Skeletal muscle tissue (tissue), 4 donors: ENCODE results near the gene OTOP1. TPM values are rescaled to one million over a fixed set of nuclear protein-coding genes. Genes with fewer than 3 reads are reported as not detected.
"Not testable (repeated sequence)": the region's sequence is repeated elsewhere in the genome, so short reads cannot be mapped to it uniquely, and the experiment has no call there.

Experiments
- H3K27ac ChIP-seq: one replicate; pipeline ENCODE4 v1.7.0; 2013; ENCODE audit warnings: mild to moderate bottlenecking, low read depth, low read length, inconsistent platforms
- H3K27me3 ChIP-seq, 3 donors: one replicate each; pipeline ENCODE4 v1.7.0; 2013; ENCODE audit warnings: low read length in 3 of 3; ENCODE audit not compliant: control insufficient read depth in 3 of 3, insufficient read depth in 3 of 3
- H3K36me3 ChIP-seq, 3 donors: one replicate each; pipeline ENCODE4 v1.7.0; 2013; ENCODE audit warnings: low read length in 3 of 3; ENCODE audit not compliant: control insufficient read depth in 3 of 3, insufficient read depth in 3 of 3
- H3K4me1 ChIP-seq, 3 donors: one replicate each; pipeline ENCODE4 v1.7.0; 2013; ENCODE audit warnings: low read length in 3 of 3, mild to moderate bottlenecking in 3 of 3; ENCODE audit not compliant: control insufficient read depth in 3 of 3, insufficient read depth in 3 of 3
- H3K4me3 ChIP-seq, 3 donors: one replicate each; pipeline ENCODE4 v1.7.0; 2013; ENCODE audit warnings: low read length in 3 of 3
- H3K9ac ChIP-seq, 3 donors: one replicate each; pipeline ENCODE4 v1.7.0; 2013; ENCODE audit warnings: low read length in 3 of 3, mild to moderate bottlenecking in 3 of 3, moderate library complexity in 2 of 3, low read depth in 1 of 3
- H3K9me3 ChIP-seq, 3 donors: one replicate each; pipeline ENCODE4 v1.7.0; 2013; ENCODE audit warnings: low read length in 3 of 3; ENCODE audit not compliant: control insufficient read depth in 3 of 3
- total RNA-seq: library from RNA; depleted of rRNA; stranded (reverse); fragments of >200 nt; gene quantifications from one replicate; pipeline ENCODE4 v1.2.3, GENCODE V29; 2014
- donor health status: Osteomylitis.

The OTOP1 gene
- total RNA-seq, 1 donor from 2014 or later: not detected

DNA sequence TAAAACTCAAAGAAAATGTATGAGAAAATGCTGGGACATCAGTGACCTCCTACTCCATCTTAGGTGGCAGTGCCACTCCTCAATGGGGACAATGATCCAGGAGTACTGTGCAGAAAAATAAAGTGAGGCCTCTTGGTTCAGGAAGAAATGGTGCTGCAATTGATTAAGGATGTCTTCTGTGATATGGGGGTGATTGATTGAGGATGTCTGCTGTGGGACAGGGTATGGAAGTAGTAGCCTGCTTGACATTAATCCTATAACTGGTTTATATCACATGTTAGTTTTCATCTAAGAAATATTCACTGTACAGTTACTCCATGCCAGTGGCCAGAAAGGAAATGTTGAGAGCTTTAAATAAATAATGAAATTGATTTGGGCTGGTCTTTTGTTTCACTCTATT is 20.5 kb downstream of the OTOP1 start:
- Histone ChIP-seq H3K9me3 (no peaks in the 10 kb centered on the region), H3K36me3 (no peaks in the 10 kb centered on the region), H3K9ac (no peak overlapping the region), H3K27ac (no peak overlapping the region), H3K4me1 (no peaks in the 10 kb centered on the region), H3K27me3 (peaks cover 2 to 11% (median 8%) of the 10 kb centered on the region in 3 donors), H3K4me3 (no peak overlapping the region)

DNA sequence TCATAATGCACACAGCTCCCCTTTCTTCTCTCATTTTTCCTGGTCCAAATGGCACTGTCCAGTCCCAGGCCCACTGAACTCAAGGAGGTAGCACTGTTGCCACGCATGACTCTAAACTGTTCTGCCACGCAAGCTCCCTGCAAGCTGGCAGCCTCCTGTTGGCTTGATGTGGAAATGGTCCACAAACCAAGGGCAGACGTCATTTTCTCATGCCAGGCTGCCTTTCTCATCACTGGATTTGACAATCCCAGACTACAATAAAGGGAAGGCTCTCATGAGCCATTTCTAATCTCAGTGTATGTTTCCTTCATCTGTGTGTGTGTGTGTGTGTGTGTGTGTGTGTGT is 22.4 kb downstream of the OTOP1 start:
- Histone ChIP-seq H3K36me3 (no peaks in the 10 kb centered on the region), H3K27ac (no peak overlapping the region), H3K9me3 (no peaks in the 10 kb centered on the region), H3K4me3 (no peak overlapping the region), H3K9ac (no peak overlapping the region), H3K27me3 (peaks cover 2 to 8% (median 7%) of the 10 kb centered on the region in 3 donors), H3K4me1 (no peaks in the 10 kb centered on the region)

DNA sequence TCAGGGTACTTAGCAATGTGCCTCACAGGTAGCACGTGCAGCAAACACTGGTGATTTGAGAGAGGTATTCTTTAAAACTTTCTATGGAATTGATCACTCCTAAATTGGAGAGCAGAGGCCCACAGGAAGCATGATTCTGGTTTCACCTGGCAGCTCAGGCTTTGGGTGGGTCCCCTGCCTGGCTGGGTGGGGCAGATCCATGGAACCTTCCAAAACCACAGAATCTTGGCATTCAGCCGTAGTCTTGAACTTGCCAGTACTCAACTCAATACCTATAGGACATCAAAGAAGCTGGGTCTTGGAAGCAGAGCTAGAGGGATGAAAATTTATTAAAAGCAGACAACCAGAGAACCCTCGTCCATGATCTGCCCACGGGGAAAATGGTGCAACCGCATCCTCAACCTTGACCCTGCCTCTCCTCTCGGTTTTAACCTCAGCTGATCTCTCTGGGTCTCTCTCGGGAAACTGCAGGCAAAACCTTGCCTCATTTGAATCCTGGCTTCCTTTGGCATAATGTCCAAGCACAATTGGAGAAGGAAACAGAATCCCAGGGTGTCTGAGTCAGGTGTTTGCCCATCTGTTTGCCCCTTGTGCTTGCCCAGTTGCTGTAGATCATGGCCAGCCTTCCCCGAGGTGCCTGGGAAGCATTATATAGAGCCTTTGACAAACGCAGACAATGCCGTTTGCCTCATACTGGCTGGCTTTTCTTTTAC is 22.9 kb downstream of the OTOP1 start:
- Histone ChIP-seq H3K4me1 (no peaks in the 10 kb centered on the region), H3K27ac (no peak overlapping the region), H3K9ac (no peak overlapping the region), H3K27me3 (peaks cover 2 to 8% (median 7%) of the 10 kb centered on the region in 3 donors), H3K9me3 (no peaks in the 10 kb centered on the region), H3K4me3 (no peak overlapping the region), H3K36me3 (no peaks in the 10 kb centered on the region)

DNA sequence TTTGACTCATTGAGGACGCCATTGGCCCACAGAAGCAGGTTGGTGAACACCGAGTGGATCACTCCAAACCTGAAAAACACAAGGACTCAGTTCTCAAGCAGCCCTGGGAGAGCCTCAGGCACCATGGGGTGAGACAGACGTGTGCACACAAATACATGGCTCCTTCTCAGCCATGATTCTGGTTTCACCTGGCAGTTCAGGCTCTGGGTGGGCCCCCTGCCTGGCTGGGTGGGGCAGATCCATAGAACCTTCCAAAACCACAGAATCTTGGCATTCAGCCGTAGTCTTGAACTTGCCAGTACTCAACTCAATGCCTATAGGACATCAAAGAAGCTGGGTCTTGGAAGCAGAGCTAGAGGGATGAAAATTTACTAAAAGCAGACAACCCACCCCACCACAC is 24.2 kb downstream of the OTOP1 start:
- peaks cover 2 to 11% (median 9%) of the 10 kb centered on the region in 3 donors for H3K27me3 ChIP-seq
- no peak overlapping the region for H3K4me3 ChIP-seq
- no peak overlapping the region for H3K27ac ChIP-seq
- H3K4me1 ChIP-seq: no peaks in the 10 kb centered on the region
- no peak overlapping the region for H3K9ac ChIP-seq
- H3K9me3 ChIP-seq: no peaks in the 10 kb centered on the region
- H3K36me3 ChIP-seq: no peaks in the 10 kb centered on the region

DNA sequence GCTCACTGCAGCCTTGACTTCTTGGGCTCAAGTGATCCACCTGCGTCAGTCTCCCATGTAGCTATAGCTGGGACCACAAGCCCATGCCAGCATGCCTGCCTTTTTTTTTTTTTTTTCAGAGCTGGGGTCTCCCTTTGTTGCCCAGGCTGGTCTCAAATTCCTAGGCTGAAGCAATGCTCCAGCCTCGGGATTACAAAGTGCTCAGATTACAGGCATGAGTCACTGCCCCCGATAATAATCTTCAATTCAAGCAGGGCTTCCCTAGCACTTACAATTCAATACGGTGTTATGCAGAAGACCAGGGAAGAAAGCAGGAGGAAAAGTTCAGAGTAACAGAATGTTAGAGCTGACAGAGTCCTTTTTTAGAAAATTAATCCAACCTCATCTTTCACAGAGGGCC is 26.1 kb downstream of the OTOP1 start:
- H3K27me3 ChIP-seq: peaks cover 2 to 11% (median 9%) of the 10 kb centered on the region in 3 donors
- no peaks in the 10 kb centered on the region for H3K4me1 ChIP-seq
- H3K9me3 ChIP-seq: no peaks in the 10 kb centered on the region
- no peaks in the 10 kb centered on the region for H3K36me3 ChIP-seq
- no peak overlapping the region for H3K27ac ChIP-seq
- no peak overlapping the region for H3K4me3 ChIP-seq
- H3K9ac ChIP-seq: no peak overlapping the region

DNA sequence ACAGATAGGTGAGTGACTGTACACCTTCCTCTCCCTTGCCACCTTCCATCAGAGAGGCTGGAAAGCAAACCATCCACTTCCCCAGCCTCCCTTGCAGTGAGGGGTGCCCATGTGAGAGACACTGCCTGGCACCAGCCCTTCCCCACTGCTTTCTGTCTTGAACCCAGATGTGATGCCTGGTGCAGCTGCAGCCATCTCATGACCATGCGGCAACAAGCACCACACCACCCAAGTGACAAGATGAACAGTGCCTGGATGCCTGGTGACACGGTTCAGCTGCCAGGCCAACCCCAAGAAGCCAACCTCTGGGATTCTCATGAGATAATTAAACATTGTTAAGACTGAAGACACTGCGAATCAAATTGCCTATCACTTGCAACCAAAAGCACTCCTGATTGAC is 31.4 kb downstream of the OTOP1 start:
- Histone ChIP-seq H3K9me3 (no peaks in the 10 kb centered on the region), H3K27ac (no peak overlapping the region), H3K4me1 (no peaks in the 10 kb centered on the region)

DNA sequence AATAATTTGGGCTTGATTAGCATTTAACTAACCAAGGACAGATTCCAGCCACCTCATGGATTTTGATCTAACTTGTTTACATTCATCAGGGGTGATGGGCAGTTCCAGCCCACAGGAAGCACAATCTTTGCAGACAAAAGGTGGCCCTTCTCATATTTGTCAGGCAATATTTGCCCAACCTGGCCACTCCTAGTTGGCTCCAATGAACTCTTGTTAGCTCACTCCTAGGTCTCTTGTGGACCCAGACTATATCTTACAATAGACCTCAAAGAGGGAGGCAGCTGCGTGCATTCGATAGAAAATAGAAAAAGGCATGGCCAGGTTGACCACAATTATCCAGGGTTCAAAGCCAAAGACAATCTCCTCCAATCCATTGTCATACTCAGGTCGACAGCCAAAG is 38.2 kb downstream of the OTOP1 start:
- not testable (repeated sequence) for H3K4me1 ChIP-seq, H3K9ac ChIP-seq, H3K27ac ChIP-seq, H3K4me3 ChIP-seq, H3K9me3 ChIP-seq, H3K36me3 ChIP-seq
- peaks cover 0 to 11% (median 10%) of the 10 kb centered on the region in 3 donors for H3K27me3 ChIP-seq

More for the DNA sequence above, 31.4 kb downstream of the OTOP1 start:
- peaks cover 0 to 10% (median 8%) of the 10 kb centered on the region in 3 donors for H3K27me3 ChIP-seq
- H3K36me3 ChIP-seq: no peaks in the 10 kb centered on the region
- no peak overlapping the region for H3K9ac ChIP-seq
- no peak overlapping the region for H3K4me3 ChIP-seq

DNA sequence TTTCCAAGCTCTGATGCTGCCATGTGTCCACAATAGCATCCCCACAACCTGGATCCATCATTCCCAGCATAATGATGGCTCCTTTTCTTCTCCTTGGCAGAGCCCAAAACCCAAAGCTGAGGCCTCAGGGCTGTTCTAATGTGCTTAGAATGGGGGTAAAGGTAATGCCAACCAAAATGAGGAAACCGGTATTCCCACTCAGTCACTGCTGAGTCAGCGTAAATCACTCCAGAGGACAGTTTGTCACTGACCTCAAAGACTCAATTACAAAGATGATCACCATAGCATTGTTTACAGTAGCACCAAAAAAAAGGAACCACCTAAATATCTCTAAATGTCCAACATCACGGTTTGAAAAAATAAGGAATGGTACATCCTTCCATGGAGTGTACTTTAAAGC is 41.2 kb downstream of the OTOP1 start:
- peaks cover 0 to 15% (median 9%) of the 10 kb centered on the region in 3 donors for H3K27me3 ChIP-seq
- no peak overlapping the region for H3K9ac ChIP-seq
- H3K36me3 ChIP-seq: no peaks in the 10 kb centered on the region
- H3K9me3 ChIP-seq: no peaks in the 10 kb centered on the region
- H3K27ac ChIP-seq: no peak overlapping the region
- no peak overlapping the region for H3K4me3 ChIP-seq
- no peaks in the 10 kb centered on the region for H3K4me1 ChIP-seq

DNA sequence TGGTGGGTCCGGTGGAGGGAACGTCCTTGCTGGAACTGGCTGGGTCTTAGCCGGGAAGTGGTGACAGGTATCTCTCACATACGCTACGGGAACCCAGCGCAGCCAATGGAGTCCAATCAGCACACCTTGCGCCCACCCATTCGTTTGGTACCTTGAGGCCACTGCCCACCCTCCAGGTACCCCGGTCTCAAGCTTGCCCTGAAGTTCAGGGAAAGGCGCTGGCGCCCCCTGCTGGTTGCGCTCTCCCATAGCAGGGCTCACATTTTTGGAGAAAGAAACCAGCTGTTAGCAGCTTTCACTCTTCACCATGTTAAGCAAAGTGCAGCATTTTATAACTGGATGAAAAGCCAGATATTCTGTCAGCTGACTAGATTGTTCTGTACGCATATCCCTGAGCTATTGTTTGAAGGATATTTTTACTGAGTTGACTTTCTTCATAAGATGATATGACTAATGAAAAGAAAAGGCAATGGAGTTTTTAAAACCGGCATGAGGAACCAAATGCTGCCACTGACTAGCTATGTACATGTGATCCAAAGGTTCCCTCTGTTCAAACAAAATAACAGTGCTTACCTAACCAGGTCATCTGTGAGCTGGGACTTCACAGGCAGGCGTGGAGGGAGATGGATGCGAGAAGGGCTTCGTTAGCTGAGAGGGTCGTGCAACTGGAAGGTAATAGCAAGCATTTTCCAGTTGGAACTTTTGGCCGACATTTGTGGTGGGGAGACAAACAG is 43.7 kb downstream of the OTOP1 start:
- no peaks in the 10 kb centered on the region for H3K4me1 ChIP-seq
- H3K36me3 ChIP-seq: no peaks in the 10 kb centered on the region
- H3K4me3 ChIP-seq: no peak overlapping the region
- H3K27ac ChIP-seq: no peak overlapping the region
- H3K9me3 ChIP-seq: no peaks in the 10 kb centered on the region
- H3K9ac ChIP-seq: no peak overlapping the region
- peaks cover 0 to 15% (median 9%) of the 10 kb centered on the region in 3 donors for H3K27me3 ChIP-seq

DNA sequence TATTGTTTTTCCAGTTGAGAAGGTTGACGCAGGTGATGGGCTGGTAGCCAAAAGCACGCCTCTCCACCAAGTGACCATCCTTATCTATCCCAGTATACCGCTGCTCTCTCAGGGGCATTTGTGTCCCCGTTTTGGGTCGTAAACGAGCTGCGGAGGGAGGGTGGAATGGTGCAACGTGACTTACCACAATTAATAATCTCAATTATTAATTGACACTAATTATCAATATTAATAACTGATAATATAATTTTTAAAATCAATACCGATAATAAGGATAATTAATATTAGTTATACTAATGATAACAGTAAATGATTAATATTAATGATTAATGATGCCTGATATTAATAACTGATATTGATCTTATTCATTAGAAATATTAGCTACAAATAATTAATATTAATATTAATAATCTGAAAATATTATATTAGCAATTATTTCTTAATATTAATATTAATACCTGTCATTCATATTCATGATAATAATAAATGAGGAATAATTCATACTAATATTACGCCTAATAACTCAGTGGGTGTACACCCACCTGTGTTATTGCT is 56.1 kb downstream of the OTOP1 start:
- Histone ChIP-seq H3K27me3 (peaks cover 0 to 9% (median under 1%) of the 10 kb centered on the region in 3 donors), H3K27ac (no peak overlapping the region), H3K36me3 (no peaks in the 10 kb centered on the region), H3K9me3 (no peaks in the 10 kb centered on the region), H3K9ac (no peak overlapping the region), H3K4me1 (no peaks in the 10 kb centered on the region), H3K4me3 (no peak overlapping the region)
